Neuronal stem cell (in vitro differentiated cells): ENCODE results near the gene TBC1D14.

Experiments
- DNase-seq: peaks from one replicate; pipeline ENCODE4 v3.0.0-alpha.2; 2013; ENCODE audit warnings: low spot score
- H2AFZ ChIP-seq: one replicate; pipeline ENCODE4 v1.6.1; 2013; ENCODE audit warnings: mild to moderate bottlenecking, low read length, inconsistent platforms
- H2AK5ac ChIP-seq: 2 replicates; pipeline ENCODE4 v1.6.1; 2013; ENCODE audit warnings: low read depth, mild to moderate bottlenecking, inconsistent platforms, low read length, moderate library complexity, mixed read lengths
- H2BK120ac ChIP-seq: 2 replicates; pipeline ENCODE4 v1.6.1; 2013; ENCODE audit warnings: low read depth, mild to moderate bottlenecking, inconsistent platforms, low read length, moderate library complexity, mixed read lengths
- H2BK12ac ChIP-seq: one replicate; pipeline ENCODE4 v1.6.1; 2013; ENCODE audit warnings: low read length, inconsistent platforms
- H2BK15ac ChIP-seq: 2 replicates; pipeline ENCODE4 v1.6.1; 2013; ENCODE audit warnings: mild to moderate bottlenecking, low read length, inconsistent platforms, mixed read lengths
- H2BK5ac ChIP-seq: one replicate; pipeline ENCODE4 v1.6.1; 2013; ENCODE audit warnings: inconsistent platforms, mild to moderate bottlenecking, low read length, moderate library complexity
- H3K14ac ChIP-seq: one replicate; pipeline ENCODE4 v1.6.1; 2013; ENCODE audit warnings: low read length, inconsistent platforms
- H3K18ac ChIP-seq: 2 replicates; pipeline ENCODE4 v1.6.1; 2013; ENCODE audit warnings: low read length, inconsistent platforms
- H3K23ac ChIP-seq: 2 replicates; pipeline ENCODE4 v1.6.1; 2013; ENCODE audit warnings: low read depth, mild to moderate bottlenecking, mixed read lengths, low read length, inconsistent platforms; ENCODE audit not compliant: poor library complexity
- H3K27ac ChIP-seq: replicated peaks from 3 replicates; pipeline ENCODE4 v1.5.1; 2013; ENCODE audit warnings: low read length, inconsistent platforms
- H3K27me3 ChIP-seq, 3 experiments: 2 replicates each; pipeline ENCODE4 v1.6.1; 2013; ENCODE audit warnings: low read length in 3 of 3, mild to moderate bottlenecking in 2 of 3, inconsistent platforms in 1 of 3, low read depth in 1 of 3, mixed read lengths in 1 of 3, moderate library complexity in 1 of 3; ENCODE audit not compliant: control insufficient read depth in 3 of 3, insufficient read depth in 3 of 3
- H3K36me3 ChIP-seq, 2 donors: replicated peaks in 1 of 2; 2 replicates each; pipeline ENCODE4 v1.6.1; 2013; ENCODE audit warnings: low read length in 2 of 2; ENCODE audit not compliant: control insufficient read depth in 2 of 2, insufficient read depth in 2 of 2
- H3K4ac ChIP-seq: 2 replicates; pipeline ENCODE4 v1.6.1; 2013; ENCODE audit warnings: inconsistent platforms, mild to moderate bottlenecking, low read length, moderate library complexity
- H3K4me1 ChIP-seq, 2 donors: 1 replicate in 1 of 2; 2 replicates in 1 of 2; pipeline ENCODE4 v1.6.1; 2013; ENCODE audit warnings: low read length in 2 of 2, low read depth in 1 of 2; ENCODE audit not compliant: control insufficient read depth in 2 of 2, insufficient read depth in 1 of 2
- H3K4me2 ChIP-seq: one replicate; pipeline ENCODE4 v1.6.1; 2013; ENCODE audit warnings: mild to moderate bottlenecking, low read length, inconsistent platforms; ENCODE audit not compliant: insufficient read depth, poor library complexity, severe bottlenecking
- H3K4me3 ChIP-seq, 2 donors: 2 replicates each; pipeline ENCODE4 v1.5.1; 2013; ENCODE audit warnings: low read length in 2 of 2, mild to moderate bottlenecking in 2 of 2, inconsistent platforms in 1 of 2, moderate library complexity in 1 of 2
- H3K79me1 ChIP-seq: one replicate; pipeline ENCODE4 v1.6.1; 2013; ENCODE audit warnings: low read depth, mild to moderate bottlenecking, inconsistent platforms, low read length, moderate library complexity
- H3K9ac ChIP-seq: one replicate; pipeline ENCODE4 v1.6.1; 2013; ENCODE audit warnings: mild to moderate bottlenecking, low read depth, low read length, inconsistent platforms; ENCODE audit not compliant: poor library complexity
- H3K9me3 ChIP-seq, 2 donors: replicated peaks in 1 of 2; 2 replicates each; pipeline versions ENCODE3 to v1.6.1; 2013; ENCODE audit warnings: low read length in 2 of 2, mild to moderate bottlenecking in 2 of 2, inconsistent platforms in 1 of 2, low read depth in 1 of 2, mixed read lengths in 1 of 2, moderate library complexity in 1 of 2; ENCODE audit not compliant: control insufficient read depth in 2 of 2, insufficient read depth in 1 of 2
- H4K8ac ChIP-seq: one replicate; pipeline ENCODE4 v1.6.1; 2013; ENCODE audit warnings: low read depth, mild to moderate bottlenecking, inconsistent platforms, low read length, moderate library complexity
- H4K91ac ChIP-seq: one replicate; pipeline ENCODE4 v1.6.1; 2013; ENCODE audit warnings: low read length, low read depth, mild to moderate bottlenecking, inconsistent platforms; ENCODE audit not compliant: poor library complexity
- WGBS, 2 donors: extraction: QIAGEN DNeasy Blood & Tissue Kit; methylation state at CpG; one replicate each; pipeline ENCODE4 v1.1.7; 2013; ENCODE audit warnings: missing lambda C conversion rate in 2 of 2, mixed read lengths in 1 of 2; ENCODE audit not compliant: insufficient read length in 2 of 2, insufficient replicate concordance in 1 of 2; ENCODE audit errors: extremely low coverage in 2 of 2; 5-methylcytosine and 5-hydroxymethylcytosine counted together

The TBC1D14 gene

GRCh38 chr4:6955261-6955911, 45.8 kb downstream of the TBC1D14 start:
- Histone ChIP-seq H3K9me3 (no peaks in the 10 kb centered on the region), H2BK15ac (no peak overlapping the region), H3K9ac (no peak overlapping the region), H2BK12ac (no peak overlapping the region), H3K4me3 (no peak overlapping the region), H4K8ac (no peak overlapping the region), H3K79me1 (peaks cover 2% of the 10 kb centered on the region), H3K4me2 (no peak overlapping the region), H3K18ac (no peak overlapping the region), H2BK5ac (no peak overlapping the region), H2AFZ (no peak overlapping the region), H3K36me3 (no peaks in the 10 kb centered on the region), H4K91ac (no peak overlapping the region), H3K27ac (no peak overlapping the region), H3K4me1 (peaks cover 13 to 22% of the 10 kb centered on the region in 2 donors), H3K23ac (no peak overlapping the region), H3K14ac (no peak overlapping the region), H2AK5ac (no peak overlapping the region), H3K27me3 (no peaks in the 10 kb centered on the region), H3K4ac (no peak overlapping the region), H2BK120ac (no peak overlapping the region)
- no CpG with 5 or more reads among the region's 17 CpGs for WGBS, 2 donors
- no peak for DNase-seq

- no peaks in the 10 kb centered on the region for H3K9me3 ChIP-seq
- no peaks in the 10 kb centered on the region for H3K36me3 ChIP-seq
- no peaks in the 10 kb centered on the region for H3K27me3 ChIP-seq
- no peak overlapping the region for H3K27ac ChIP-seq
- H3K4me3 ChIP-seq, result no peak overlapping the region
- H2AFZ ChIP-seq, result no peak overlapping the region
- no peak overlapping the region for H4K8ac ChIP-seq
- H3K4ac ChIP-seq, result no peak overlapping the region
- no peak overlapping the region for H3K18ac ChIP-seq
- no peak overlapping the region for H3K4me2 ChIP-seq
- H3K79me1 ChIP-seq, result peaks cover 3% of the 10 kb centered on the region
- no peak overlapping the region for H3K23ac ChIP-seq
- no peak overlapping the region for H2BK12ac ChIP-seq
- no peak overlapping the region for H2BK120ac ChIP-seq
- no peak overlapping the region for H3K9ac ChIP-seq
- H2BK5ac ChIP-seq, result no peak overlapping the region
- H2AK5ac ChIP-seq, result no peak overlapping the region
- no CpG with 5 or more reads among the region's 6 CpGs for WGBS, 2 donors
- H3K4me1 ChIP-seq, result peaks cover 13 to 26% of the 10 kb centered on the region in 2 donors
- DNase-seq, result no peak
- no peak overlapping the region for H2BK15ac ChIP-seq
- no peak overlapping the region for H4K91ac ChIP-seq
- H3K14ac ChIP-seq, result no peak overlapping the region
These were observed 46.4 kb downstream of the TBC1D14 start for GRCh38 chr4:6956087-6956433.

GRCh38 chr4:6956434-6957147, 47.0 kb downstream of the TBC1D14 start:
- H2BK12ac ChIP-seq, result no peak overlapping the region
- DNase-seq, result no peak

GRCh38 chr4:6957148-6957520, 47.5 kb downstream of the TBC1D14 start:
- Histone ChIP-seq H3K27ac (no peak overlapping the region), H3K9me3 (no peaks in the 10 kb centered on the region), H2BK15ac (no peak overlapping the region), H2BK5ac (no peak overlapping the region), H2AK5ac (no peak overlapping the region), H3K4ac (no peak overlapping the region), H3K36me3 (no peaks in the 10 kb centered on the region), H2BK12ac (no peak overlapping the region), H3K79me1 (peaks cover 5% of the 10 kb centered on the region), H3K4me3 (no peak overlapping the region), H3K4me1 (peaks cover 23 to 36% of the 10 kb centered on the region in 2 donors), H3K14ac (no peak overlapping the region), H2AFZ (no peak overlapping the region), H3K23ac (no peak overlapping the region), H2BK120ac (no peak overlapping the region), H4K91ac (no peak overlapping the region), H3K18ac (no peak overlapping the region), H3K4me2 (no peak overlapping the region), H3K9ac (no peak overlapping the region), H3K27me3 (no peaks in the 10 kb centered on the region), H4K8ac (no peak overlapping the region)
- no peak for DNase-seq
- WGBS, 2 donors, result no CpG with 5 or more reads among the region's 6 CpGs

More at GRCh38 chr4:6956434-6957147, 47.0 kb downstream of the TBC1D14 start:
- Histone ChIP-seq H3K4me1 (peaks cover 17 to 31% of the 10 kb centered on the region in 2 donors), H2AFZ (no peak overlapping the region), H3K23ac (no peak overlapping the region), H4K8ac (no peak overlapping the region), H3K79me1 (peaks cover 5% of the 10 kb centered on the region), H2BK5ac (no peak overlapping the region), H3K9ac (no peak overlapping the region), H2AK5ac (no peak overlapping the region), H2BK15ac (no peak overlapping the region), H3K36me3 (no peaks in the 10 kb centered on the region), H3K14ac (no peak overlapping the region), H3K27ac (no peak overlapping the region), H3K27me3 (no peaks in the 10 kb centered on the region), H3K4me3 (no peak overlapping the region), H2BK120ac (no peak overlapping the region), H3K4ac (no peak overlapping the region), H3K18ac (peak overlapping the region; percentile 82), H3K9me3 (no peaks in the 10 kb centered on the region), H4K91ac (no peak overlapping the region), H3K4me2 (no peak overlapping the region)
- no CpG with 5 or more reads among the region's 24 CpGs for WGBS, 2 donors
